Fibroblast of skin of back (primary cell): ENCODE results near the gene HOXB3.

ENCODE experiments used
- DNase-seq: peaks from one replicate; pipeline ENCODE4 v3.0.0-alpha.2; 2013

The HOXB3 gene

GRCh38 chr17:48586355-48587258 lies 3.4 kb downstream of the HOXB3 start:
- no peak for DNase-seq

GRCh38 chr17:48584223-48584741 lies 5.8 kb downstream of the HOXB3 start:
- no peak for DNase-seq

GRCh38 chr17:48583708-48584222 lies 6.3 kb downstream of the HOXB3 start:
- no peak for DNase-seq

DNA sequence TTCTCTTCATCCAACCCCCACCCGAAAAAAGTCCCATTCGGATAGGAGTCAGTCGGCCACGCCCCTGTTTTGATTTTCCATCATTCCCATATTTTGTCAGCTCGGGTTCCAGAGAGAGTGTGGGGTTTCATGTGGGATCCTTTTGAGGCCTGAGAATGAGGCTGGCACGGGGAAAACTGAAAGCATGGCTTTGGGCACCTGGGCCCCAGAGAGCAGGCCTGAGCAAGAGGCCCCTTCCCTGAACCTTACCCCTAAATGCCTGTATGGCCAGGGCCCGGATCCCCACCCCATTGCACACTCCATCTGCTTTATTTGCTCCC lies 7.3 kb downstream of the HOXB3 start:
- no peak for DNase-seq

GRCh38 chr17:48579760-48580554 lies 10.1 kb downstream of the HOXB3 start:
- DNase-seq: no peak

DNA sequence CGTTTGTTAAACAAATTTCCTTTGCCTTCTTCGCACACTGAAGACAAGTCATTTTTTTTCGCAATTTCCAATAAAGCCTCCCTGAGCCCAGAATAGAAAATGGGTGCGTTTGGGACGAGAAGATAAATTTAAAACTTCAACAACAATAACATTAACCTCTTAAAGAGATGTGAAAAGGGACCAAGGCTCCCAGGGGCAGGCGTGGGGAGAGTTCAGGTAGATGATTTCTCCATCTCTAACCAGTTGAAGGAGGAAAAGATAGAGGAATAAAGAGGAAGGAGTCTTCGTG lies 10.6 kb downstream of the HOXB3 start:
- DNase-seq: no peak

GRCh38 chr17:48578616-48579470 lies 11.2 kb downstream of the HOXB3 start:
- DNase-seq: no peak

DNA sequence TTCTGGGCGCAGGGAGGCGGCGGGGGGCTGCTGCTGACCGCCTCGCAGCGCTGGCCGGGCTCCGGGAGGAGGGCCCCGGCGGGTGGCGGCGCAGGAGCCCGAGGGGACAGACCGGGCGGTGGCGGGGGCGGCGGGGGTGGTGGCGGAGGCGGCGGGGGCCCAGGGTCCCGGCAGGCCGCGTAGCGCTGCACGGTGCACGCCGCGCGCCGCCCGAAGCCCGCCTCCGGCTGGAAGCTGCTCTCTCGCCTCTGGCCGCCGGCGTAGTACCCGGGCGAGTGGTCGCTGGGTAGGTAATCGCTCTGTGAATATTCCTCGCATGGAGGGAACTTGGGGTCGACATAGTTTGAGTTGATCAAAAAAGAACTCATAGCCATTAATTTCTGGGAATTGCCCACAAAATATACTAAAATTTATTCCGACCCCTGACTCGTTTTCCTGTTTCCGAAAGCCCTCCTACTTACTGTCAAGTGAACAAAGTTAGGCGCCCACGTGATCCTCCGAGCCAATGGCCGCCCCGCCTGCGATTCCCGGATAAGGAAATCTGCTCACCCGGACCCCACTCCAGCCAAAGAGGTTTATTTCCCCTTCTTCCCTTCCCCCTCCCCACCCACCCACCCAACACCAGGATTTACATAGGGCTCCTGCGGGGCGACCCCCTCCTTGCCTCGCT lies 12.0 kb downstream of the HOXB3 start, which contains the start of gene HOXB4:
TSS of gene HOXB4 (minus strand) at position 405 of the 670 bp plus-strand sequence. CDS start at position 374, 31 bp downstream.
- DNase-seq: peak; percentile 74

DNA sequence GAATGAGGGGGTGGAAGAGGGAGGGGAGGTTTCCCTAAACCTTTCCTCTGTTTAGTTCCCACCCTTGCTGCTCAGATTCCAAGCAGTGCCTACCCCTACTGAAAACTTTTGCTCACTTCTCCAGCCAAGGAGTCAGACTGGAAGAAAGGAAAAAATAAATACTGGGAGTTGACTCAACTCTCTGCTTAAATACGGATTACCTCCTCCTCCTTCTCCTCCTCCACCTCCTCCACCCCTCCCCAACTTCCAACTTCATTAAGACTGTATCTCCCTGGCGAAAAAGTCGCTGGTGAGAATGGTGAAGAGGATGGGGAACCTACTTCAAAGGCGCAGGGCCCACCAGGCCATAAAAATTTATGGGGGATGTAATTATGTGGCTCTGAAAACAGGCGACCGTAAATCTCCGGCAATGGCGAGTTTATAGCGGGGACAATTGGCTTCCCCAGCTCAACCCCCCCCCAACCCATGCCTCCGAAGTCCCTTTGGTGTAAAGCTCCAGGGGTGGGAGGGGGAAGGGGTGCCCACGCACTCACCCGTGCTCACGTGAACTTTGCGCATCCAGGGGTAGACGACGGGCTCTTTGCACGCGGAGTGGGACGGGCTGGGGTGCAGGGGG lies 12.6 kb downstream of the HOXB3 start:
- DNase-seq: no peak

DNA sequence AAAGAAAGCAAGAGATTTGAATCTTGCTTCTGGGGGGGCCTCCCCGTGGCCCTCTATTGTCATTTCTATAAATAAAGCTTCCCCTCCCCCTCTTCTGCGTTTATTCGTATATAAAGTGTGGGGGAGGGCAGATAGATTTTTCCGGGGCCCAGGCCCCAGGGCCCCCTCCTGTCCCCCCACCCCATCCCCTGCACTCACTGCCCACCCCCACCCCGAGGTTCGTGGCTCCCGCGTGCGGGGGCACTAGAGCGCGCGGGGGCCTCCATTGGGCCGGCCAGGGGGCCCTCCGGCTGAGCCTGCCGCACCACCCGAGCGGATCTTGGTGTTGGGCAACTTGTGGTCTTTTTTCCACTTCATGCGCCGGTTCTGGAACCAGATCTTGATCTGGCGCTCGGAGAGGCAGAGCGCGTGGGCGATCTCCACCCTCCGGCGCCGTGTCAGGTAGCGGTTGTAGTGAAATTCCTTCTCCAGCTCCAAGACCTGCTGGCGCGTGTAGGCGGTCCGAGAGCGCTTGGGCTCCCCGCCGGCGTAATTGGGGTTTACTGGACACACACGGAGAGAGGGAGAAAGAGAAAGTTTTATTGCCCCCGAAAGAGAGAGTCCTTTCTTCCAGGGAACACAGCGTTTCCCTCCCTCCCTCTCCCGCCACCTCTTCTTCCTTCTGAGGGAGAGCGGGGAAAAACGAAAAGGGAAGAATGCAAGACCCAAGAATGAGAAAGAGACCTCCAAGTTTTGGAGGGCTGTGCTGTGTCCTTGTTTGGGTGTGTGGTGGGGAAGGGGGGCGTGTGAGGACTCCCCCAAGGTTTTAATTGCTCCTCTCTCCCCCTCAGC lies 13.3 kb downstream of the HOXB3 start:
- DNase-seq: no peak

GRCh38 chr17:48575673-48576478 lies 14.2 kb downstream of the HOXB3 start:
- no peak for DNase-seq

GRCh38 chr17:48575066-48575582 lies 14.9 kb downstream of the HOXB3 start:
- DNase-seq: no peak

GRCh38 chr17:48574505-48575065 lies 15.5 kb downstream of the HOXB3 start:
- no peak for DNase-seq

DNA sequence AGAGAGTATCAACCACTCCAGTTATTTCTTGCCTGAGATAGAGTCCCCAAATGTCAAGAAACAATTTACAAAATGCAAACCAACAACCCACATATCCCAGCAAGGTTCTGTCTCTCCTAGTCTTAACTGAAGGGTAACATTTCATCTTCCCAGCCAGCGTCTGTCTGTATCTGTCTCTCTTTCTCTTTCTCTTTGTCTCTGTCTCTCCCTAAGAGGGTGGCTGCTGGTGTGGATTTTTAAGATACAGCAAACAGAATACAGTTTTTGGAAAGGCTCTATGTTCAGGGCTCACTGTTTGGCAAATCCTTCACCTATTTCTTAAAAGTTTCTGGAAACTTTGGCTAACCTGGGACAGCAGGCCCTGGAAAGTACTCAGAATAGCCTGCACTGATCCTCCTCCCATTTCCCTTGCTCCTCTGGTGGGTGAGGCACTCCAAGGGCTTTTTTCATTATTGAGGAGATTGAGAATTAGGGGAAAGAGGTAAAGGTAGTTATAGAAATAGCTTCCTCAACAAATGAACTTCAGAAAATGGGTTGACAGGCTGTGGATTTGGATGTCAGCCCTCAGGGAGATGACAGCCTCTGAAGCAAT lies 18.1 kb downstream of the HOXB3 start:
- no peak for DNase-seq

DNA sequence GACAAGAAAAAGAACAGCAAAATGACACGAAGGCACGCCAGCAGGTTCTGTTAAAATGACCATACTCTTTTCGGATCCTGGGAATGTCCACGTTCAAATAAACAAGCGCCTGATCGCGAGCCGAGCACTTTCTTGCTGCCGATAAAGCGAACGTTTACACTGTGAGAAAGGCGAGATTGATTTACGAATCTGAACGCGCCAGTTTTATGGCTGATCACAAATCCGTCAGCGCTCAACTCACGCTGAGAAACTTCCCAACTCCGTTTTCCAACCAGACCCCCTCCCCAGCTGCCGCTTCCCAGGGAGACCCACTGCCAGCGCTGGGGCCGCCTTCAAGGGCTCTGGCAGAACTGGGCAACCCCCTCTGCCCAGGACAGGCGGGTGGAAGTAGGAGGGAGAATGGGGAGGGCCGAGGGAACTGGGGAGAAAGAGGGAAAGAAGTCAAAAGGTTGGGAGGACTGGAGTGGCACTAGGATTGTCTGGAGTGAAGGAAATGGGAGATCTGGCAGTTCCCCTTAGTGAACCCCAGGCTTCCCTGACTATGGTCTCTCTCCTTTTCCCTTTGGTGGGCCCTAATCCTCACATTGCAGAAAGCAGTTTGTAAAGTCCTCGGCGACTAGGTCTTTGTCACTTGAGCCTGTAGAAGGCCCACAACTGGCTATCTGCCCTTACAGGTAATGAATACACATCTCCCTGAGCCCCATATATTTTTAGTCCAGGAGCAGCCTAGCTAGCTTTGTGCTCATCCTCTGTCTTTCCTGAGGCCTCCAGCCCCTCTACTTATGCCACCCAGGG lies 18.8 kb downstream of the HOXB3 start:
- no peak for DNase-seq

GRCh38 chr17:48570325-48571023 lies 19.6 kb downstream of the HOXB3 start:
- no peak for DNase-seq

DNA sequence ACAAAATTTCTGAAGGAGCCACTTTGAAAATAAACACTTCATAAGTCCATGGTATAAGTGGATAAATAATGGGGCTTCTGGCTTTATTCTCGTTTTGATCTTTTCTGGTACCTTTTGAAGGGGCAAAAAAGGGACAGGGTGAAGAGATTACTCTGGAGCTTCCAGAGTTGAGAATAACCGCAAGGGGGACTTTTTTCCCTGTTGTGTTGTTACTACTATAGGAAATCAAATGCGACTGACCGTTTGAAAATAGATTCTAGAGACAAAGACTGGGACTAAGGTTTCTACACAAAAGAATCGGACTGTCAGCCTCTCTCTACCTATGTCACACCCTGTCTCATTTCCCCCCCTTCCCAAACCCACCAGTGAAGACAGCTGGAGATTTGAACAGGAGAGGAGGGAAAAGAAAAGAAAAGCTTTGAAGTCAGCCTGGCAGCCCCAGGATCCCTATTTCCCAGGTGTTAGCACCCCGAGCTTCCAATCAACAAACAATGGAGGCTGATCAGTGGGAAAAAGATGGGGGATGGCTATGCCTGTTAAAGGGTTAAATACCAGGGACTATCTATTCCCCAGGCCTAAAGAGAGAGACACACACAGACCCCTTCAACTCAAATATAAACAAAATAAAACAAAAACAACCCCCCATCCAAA lies 20.2 kb downstream of the HOXB3 start:
- no peak for DNase-seq
